Measurements from ENCODE around the gene ZAR1. TPM values are rescaled to one million over a fixed set of nuclear protein-coding genes. Genes with fewer than 3 reads are reported as not detected.

Gene ZAR1
- polyA plus RNA-seq, 1 experiment, result not detected

DNA sequence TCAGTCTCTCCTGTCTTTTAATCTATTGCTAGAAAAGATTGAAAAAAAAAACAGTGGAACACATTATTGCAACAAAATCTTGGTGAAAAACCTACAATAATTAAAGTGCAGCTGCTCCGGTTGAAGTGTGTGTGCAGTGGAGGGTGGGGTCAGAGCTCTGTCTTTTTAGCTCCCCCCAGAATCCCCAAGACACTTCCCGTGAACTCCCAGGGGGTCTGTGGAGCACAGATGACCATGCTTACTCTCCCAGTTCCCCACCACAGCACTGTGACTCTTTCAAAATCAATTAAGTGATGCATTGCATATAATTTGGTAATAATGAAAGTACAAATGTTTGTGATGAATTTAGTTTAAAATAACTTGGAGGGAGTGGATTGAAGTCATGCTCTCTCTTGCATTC lies 22.6 kb upstream of the ZAR1 start:
- DNase-seq (ENCODE audit: low read depth, low spot score), result no peak
- ChIA-PET POLR2A (no interaction called here), CTCF (interaction anchor here (2.0 kb wide), 1 partner anchor 21 kb away, joined by 9 read pairs; no protein-coding TSS in a partner anchor)
- H3K9me3 ChIP-seq (ENCODE audit: control insufficient read depth, insufficient read depth, low read length), result no peaks in the 10 kb centered on the region
- no peak for TF ChIP-seq CTCF (IDR thresholded peaks at IDR 0.05; ENCODE audit: low read depth, low read length)
- H3K4me3 ChIP-seq (ENCODE audit: low read depth, low read length), result no peak overlapping the region
- peaks cover 5% of the 10 kb centered on the region for H3K27me3 ChIP-seq (ENCODE audit: control insufficient read depth, insufficient read depth, low read length)
- H3K27ac ChIP-seq (ENCODE audit: low read depth, low read length), result no peak overlapping the region

- no peak for TF ChIP-seq CTCF (IDR thresholded peaks at IDR 0.05; ENCODE audit: low read depth, low read length)
- Histone ChIP-seq H3K27ac (ENCODE audit: low read depth, low read length) (no peak overlapping the region), H3K4me3 (ENCODE audit: low read depth, low read length) (no peak overlapping the region), H3K9me3 (ENCODE audit: control insufficient read depth, insufficient read depth, low read length) (no peaks in the 10 kb centered on the region), H3K27me3 (ENCODE audit: control insufficient read depth, insufficient read depth, low read length) (peaks cover 2% of the 10 kb centered on the region)
- POLR2A ChIA-PET, result no interaction called here
- no peak for DNase-seq (ENCODE audit: low read depth, low spot score)
- CTCF ChIA-PET, result interaction anchor here (2.0 kb wide), 1 partner anchor 22 kb away, joined by 9 read pairs; no protein-coding TSS in a partner anchor
Observed at GRCh38 chr4:48467891-48468290, 22.2 kb upstream of the ZAR1 start.

GRCh38 chr4:48470137-48470536 lies 19.9 kb upstream of the ZAR1 start:
- no peaks in the 10 kb centered on the region for H3K9me3 ChIP-seq (ENCODE audit: control insufficient read depth, insufficient read depth, low read length)
- TF ChIP-seq CTCF (IDR thresholded peaks at IDR 0.05; ENCODE audit: low read depth, low read length), result no peak
- ChIA-PET POLR2A (no interaction called here), CTCF (no interaction called here)
- peaks cover 2% of the 10 kb centered on the region for H3K27me3 ChIP-seq (ENCODE audit: control insufficient read depth, insufficient read depth, low read length)
- H3K4me3 ChIP-seq (ENCODE audit: low read depth, low read length), result no peak overlapping the region
- no peak overlapping the region for H3K27ac ChIP-seq (ENCODE audit: low read depth, low read length)
- no peak for DNase-seq (ENCODE audit: low read depth, low spot score)

DNA sequence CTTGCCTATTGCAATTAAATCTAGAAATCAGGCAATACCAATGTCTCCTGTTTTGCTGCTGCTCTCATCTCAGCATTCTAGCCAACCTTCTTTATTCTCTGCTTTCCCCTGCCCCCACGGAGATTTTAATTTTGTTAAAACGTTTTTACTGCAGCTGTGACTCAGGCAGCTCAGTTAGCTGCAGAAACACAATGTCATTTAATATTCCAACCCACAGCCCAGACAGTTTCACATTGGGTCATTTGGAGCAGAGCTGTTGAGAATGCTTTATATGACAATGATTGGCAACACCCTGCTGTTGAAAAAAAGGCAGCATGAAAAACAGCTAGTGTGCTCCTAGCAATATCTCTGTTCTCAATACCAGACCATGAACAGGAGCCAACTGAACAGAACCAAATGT lies 19.5 kb upstream of the ZAR1 start:
- no peak for TF ChIP-seq CTCF (IDR thresholded peaks at IDR 0.05; ENCODE audit: low read depth, low read length)
- no peak for DNase-seq (ENCODE audit: low read depth, low spot score)
- no peak overlapping the region for H3K4me3 ChIP-seq (ENCODE audit: low read depth, low read length)
- no peaks in the 10 kb centered on the region for H3K9me3 ChIP-seq (ENCODE audit: control insufficient read depth, insufficient read depth, low read length)
- ChIA-PET CTCF (interaction anchor here (0.6 kb wide), 1 partner anchor 24 kb away, joined by 4 read pairs; no protein-coding TSS in a partner anchor), POLR2A (no interaction called here)
- H3K27ac ChIP-seq (ENCODE audit: low read depth, low read length), result no peak overlapping the region
- peaks cover 2% of the 10 kb centered on the region for H3K27me3 ChIP-seq (ENCODE audit: control insufficient read depth, insufficient read depth, low read length)

DNA sequence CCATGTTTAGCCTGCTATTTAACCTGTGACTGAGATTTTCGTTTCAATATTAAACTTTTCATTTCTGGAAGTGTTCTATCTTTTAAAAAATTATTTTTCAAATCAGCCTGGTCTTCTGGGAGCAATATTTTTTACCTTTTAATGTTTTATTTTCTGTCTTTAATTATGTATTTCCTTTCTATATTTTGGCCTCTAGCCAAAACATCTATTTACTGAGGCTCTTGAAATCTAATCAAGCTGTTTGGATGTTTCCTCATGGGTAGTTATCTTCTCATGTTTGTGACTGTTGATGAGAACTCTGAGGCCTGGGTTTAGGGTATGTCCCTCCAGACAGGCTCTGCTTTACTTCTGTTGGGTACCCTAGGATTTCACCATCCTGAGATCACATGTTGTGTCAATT lies 17.3 kb upstream of the ZAR1 start:
- ChIA-PET POLR2A (no interaction called here), CTCF (no interaction called here)

More for the DNA sequence above, 17.3 kb upstream of the ZAR1 start:
- Histone ChIP-seq H3K4me3 (ENCODE audit: low read depth, low read length) (no peak overlapping the region), H3K27me3 (ENCODE audit: control insufficient read depth, insufficient read depth, low read length) (peaks cover 11% of the 10 kb centered on the region), H3K27ac (ENCODE audit: low read depth, low read length) (no peak overlapping the region), H3K9me3 (ENCODE audit: control insufficient read depth, insufficient read depth, low read length) (no peaks in the 10 kb centered on the region)
- TF ChIP-seq CTCF (IDR thresholded peaks at IDR 0.05; ENCODE audit: low read depth, low read length), result no peak
- no peak for DNase-seq (ENCODE audit: low read depth, low spot score)

Data from AG04450 (cell line).